GM21515 (cell line): ENCODE results near the gene GSG1.
"Not testable (repeated sequence)": the region's sequence is repeated elsewhere in the genome, so short reads cannot be mapped to it uniquely, and the experiment has no call there.

Experiments used
- ATAC-seq: cut with Tn5 transposase; IDR thresholded peaks from one replicate; pipeline ENCODE4 v1.9.1; 2021; ENCODE audit not compliant: unreplicated experiment

Gene GSG1

DNA sequence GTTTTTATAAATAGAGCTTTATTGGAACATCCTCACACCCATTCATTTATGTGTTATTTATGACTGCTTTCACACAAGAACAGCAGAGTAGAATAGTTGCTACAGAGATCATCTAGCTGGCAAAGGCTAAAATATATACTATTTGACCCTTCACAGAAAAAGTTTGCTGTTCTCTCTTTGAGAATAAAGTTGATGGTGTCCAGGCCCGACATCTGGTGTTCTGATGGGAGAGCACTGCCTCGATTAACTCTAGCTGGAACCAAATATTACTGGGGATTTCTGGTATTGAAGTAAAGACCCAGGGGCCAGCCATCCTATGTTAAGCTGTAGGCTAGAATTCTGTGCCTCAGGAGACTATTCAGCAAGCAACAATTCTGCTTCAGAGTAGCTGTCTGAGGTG, 37.5 kb downstream of the GSG1 start:
- no peak for ATAC-seq

DNA sequence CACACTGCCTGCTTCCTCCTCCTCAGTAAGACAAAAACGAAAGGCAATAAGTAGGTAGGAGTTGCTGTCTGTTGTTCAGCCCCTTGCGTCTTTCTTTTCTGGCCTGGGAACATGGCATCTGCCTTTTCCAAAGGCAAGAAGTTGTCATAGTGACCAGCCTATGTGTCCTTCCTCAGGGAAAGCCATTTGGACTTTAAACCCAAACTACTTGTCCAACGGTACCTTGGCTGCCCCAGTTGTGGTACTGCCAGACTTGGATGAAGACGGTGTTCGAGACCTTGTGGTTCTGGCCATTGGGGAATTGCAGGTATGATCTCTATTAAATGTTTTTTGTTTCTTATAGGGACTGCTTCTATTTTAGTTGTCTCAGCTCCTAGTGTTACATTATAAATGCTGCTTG, 40.8 kb downstream of the GSG1 start:
- ATAC-seq, result no peak

DNA sequence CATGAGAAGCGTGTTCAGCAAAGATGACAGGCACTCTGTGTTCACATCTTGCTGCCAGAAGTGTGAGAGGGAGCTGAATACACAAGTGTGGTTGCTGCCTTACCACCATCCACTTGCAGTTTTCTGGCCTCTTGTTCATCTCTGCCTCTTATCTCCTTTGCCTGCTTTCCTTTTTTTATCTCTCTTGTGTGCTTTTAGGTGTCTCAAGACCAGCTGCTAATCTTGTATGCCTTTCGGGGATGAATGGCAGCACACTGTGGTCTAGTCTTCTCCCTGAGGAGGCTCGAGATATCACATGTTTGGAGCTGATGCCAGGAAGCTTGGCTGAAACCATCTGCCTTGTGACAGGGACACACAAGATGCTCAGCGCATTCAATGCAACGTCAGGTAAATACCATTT, 42.1 kb downstream of the GSG1 start:
- ATAC-seq, result no peak

DNA sequence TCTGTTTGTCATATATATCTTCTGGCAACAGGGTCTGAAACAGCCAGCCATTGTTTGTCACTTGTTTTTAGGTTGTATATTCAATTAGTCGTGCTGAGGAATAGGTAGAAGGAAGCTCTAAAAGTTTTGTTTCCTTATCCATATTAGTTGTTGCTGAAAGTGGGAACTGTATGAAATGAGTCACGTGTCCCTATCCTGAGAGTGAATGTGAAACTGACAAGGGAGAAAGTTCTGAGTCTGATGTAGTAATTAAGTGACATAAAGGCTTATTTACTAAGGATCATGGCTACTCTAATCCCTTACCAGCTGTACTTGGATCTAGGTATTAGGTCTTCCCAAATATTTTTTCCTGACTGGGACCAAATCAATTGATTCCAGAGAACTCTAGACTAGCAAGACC, 42.9 kb downstream of the GSG1 start:
- ATAC-seq, result no peak

DNA sequence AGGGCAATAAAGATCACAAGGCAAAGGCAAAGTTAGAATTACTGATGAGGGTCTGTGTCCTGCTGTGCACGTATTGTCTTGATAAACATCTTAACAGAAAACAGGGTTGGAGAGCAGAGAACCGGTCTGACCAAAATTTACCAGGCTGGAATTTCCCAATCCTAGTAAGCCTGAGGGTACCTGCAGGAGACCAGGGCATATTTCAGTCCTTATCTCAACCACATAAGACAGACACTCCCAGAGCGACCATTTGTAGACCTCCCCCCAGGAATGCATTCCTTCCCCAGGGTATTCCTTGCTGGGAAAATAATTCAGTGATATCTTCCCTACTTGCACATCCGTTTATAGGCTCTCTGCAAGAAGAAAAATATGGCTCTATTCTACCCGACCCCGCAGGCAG, 49.9 kb downstream of the GSG1 start:
- not testable (repeated sequence) for ATAC-seq

DNA sequence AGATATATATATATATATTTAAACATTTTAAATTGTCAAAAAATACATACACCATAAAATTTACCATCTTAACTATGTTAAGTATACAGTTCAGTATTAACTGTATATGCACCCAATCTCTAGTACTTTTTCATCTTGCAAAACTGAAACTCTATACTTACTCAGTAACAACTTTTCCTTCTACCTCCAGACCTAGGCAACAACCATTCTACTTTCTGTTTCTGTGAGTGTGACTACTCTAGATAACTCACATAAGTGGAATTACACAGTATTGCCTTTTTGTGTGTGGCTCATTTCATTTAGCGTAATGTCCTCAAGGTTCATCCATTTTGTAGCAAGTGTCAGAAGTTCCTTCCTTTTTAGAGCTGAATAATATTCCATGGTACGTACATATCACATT, 51.0 kb downstream of the GSG1 start:
- no peak for ATAC-seq

DNA sequence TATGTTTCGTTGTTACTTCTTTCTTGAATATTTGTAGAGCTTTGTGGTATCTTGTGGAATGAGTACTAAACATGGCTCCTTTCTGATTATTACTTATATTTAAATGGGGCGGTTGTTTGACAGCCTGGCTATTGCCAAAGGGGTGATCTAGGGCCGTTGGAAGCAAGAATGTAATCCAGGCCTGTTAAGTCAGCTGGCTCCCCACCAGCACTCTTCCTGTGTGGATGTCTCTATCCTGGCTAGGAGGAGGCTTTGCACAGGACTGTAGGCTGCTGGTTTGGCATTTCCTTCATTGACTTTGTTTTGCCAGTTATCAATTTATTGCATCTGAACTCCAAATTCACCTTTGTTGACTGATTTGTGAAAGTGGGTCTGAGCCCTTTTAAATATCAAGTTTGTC, 53.7 kb downstream of the GSG1 start:
- no peak for ATAC-seq

DNA sequence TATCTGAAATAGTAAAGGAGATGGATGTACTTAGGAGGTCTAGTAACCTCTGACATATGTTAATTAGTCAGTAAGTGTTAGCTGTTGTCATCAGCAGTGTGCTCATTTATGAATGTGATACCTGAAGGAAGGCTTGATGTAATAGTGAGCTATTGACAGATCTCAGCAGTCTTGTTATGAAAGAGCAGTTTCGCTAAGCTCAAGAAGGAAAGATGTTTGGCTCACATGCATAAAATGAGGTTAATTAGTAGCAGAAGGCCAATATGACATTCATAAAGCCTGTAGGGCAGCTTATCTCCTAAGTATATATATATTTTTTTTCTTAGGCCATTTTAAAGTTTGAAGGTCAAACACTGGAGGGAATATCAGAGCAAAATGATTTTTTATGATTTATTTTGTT, 56.5 kb downstream of the GSG1 start:
- no peak for ATAC-seq

DNA sequence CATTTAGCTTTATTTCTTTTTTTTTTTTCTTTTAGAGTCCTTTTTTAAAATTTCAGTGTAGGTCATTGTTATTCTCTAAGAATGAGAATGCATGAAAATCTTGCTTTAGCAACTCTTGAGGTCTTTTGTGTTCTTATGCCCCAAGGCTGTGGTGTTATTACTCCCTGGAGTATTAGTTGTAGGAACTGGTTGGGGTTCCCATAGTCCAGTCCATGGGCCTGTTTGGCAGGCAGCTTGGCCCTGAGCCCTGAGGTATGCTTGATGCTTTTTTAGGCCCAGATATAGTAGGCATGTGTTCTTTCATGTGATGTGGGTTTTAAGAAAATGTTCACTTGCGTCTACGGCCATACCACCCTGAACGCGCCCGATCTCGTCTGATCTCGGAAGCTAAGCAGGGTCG, 57.7 kb downstream of the GSG1 start:
- ATAC-seq, result no peak

DNA sequence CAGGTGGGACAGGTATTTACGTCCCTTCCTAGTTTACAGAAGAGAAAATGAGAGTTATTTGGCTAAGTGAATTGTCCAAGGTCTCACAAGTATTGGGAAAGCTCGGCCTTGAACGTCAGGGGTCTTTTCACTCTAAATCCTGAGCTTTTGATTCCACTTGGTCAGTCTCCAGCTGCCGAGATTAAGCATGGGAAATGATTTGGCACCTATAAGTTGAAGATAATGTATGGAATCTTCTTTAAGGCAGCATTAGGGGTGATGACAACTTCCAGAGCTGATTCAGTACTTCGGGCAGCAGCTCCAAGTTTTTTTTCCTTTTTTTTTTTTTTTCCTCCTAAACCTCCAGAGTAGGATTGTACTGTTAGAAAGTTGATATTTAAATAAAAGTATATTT, 58.6 kb downstream of the GSG1 start:
- no peak for ATAC-seq

DNA sequence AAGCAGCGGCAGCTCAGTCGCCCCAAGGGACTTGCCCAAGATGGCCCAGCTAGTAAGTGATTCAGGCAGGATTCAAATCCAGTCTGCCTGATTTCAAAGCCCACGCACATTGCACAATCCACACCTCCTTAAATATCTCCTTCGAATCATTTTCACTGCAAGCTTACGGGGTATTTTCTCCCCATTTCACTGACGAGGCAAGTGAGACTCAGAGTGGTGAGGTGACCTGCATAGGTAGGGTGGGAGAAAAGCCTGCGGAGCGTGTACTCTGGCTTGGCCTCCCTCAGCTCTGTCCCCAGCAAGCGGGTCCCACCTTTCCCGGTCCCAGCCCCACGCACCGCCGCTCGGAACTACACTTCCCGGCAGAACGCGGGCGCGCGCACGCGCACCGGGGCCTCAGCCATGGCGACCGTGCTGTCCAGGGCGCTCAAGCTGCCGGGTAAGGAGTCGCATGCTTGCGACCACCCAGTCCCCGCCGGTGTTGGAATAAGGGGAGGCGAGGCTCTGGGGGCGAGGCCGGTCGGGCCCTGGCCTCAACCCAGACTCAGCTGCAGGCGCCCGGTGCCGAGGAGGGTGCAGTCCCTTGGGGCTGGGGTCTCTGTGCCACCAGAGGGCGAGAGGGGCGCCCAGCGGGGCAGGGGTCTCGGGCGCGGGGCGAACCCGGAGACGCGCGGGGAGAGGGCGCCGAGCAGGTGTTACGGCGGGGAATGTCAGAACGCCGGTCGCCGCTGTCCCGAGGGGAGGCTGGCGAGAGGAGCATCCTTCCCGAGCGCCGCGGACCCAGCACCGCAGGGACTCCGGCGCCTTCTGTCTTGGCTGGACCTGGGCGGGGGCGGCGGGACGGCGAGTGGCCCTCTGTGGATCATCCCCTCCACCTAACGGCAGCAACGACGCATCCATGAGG, 59.2 kb downstream of the GSG1 start, which contains the start of gene FAM234B:
FAM234B (plus strand) TSS at position 380 of the 904 bp plus-strand sequence; CDS start at position 403, 23 bp downstream.
- peak; percentile 81 for ATAC-seq

DNA sequence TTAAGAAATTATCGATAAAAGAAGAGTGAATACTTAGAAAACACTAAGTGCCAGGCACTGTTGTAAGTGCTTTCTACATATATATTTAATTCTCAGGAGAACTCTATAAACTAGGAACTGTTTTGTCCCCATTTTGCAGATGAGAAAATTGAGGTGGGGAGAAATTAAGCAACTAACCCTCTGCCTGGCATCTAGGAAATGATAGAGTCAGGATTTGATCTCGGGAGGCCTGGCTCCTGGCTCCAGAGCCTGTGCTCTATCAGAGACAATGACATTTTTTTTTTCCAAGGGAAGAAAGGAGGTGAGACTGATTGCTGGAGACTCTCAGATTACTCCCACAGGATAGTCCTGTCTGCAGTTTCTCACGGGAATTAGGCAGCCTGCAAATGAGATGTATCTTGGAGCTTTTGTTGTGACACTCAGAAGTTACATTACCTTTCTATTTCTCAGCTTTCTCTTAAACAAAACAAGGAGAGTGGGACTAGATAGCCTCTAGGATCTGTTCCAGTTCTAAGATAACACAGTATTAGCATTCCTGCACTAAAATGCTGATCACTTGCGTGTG, 60.7 kb downstream of the GSG1 start:
- ATAC-seq, result no peak

DNA sequence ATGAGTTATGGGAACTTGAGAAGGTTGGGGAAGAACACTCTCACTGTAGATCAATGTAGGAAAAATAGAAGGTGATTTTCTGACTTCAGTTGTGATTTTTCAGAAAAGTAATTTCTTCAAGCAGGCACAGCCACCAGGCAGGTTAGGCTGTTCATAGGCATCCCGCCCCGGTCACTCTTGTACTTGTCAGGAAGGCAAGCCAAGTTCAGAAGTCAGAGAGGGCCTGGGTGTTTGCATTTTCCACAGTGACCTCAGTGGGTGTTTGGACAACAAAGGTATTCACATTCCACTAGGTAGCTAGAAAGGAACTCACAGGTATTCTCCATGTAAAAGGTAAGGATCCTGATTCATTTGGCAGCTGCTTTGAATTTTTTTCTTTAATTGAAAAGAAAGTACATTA, 62.2 kb downstream of the GSG1 start:
- no peak for ATAC-seq

DNA sequence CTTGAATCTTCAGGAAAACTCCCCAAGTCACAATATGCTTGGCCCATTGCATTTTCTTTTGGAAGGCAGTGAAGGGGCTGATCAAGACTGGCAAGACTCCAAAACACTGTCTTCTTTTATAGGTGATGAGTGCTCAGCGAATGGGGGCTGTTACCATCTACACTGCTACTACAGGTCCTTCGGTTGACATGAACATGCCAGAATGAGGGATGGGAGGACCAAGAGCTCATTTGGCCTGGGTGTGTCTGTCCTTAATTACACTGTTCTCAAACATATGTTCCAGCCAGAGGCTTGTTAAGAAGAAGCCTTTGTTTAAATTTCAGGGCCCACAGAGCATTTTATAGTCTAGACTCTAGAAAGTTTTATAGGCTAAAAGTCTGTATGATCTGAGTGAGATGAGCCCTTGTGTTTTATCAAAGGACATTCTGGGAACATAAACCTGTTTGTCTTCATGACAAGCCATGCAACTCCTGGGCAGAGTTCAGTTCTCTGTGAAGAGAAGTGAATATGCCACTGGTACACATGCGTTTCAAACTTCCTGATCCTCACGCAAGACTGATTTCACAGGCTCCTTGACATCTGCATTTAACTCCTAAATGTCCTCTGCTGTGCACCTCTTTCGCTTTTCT, 64.0 kb downstream of the GSG1 start:
- no peak for ATAC-seq

DNA sequence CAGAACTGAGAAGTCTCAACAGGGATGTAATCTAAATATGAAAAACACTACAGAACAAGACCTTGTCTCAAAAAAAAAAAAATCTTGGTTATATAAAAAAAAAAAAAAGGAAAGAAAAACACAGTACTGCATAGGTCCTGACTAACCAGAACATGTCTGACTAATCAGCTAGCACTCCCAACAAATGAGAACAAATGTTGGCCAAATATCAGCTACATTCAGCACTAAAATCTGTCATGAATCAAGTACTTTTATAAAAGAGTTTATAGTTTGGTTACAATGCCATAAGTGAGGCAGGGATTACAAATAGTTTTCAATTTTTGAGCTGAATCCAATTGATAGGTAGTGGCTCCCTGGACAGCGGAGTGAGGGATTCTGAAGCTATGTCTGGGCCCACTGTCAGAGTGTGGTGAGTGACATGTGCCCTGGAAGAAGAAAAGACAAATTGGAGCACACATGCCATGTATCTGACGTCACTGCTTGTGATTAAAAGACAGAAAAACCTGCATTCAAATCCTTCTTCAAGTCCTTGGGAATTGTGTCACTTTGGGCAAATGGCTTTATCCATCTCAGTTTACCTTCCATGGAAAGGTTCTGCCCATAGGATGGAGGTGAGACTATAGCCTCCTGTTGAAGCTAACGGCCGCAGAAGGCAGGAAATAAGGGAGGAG, 64.8 kb downstream of the GSG1 start:
- no peak for ATAC-seq

DNA sequence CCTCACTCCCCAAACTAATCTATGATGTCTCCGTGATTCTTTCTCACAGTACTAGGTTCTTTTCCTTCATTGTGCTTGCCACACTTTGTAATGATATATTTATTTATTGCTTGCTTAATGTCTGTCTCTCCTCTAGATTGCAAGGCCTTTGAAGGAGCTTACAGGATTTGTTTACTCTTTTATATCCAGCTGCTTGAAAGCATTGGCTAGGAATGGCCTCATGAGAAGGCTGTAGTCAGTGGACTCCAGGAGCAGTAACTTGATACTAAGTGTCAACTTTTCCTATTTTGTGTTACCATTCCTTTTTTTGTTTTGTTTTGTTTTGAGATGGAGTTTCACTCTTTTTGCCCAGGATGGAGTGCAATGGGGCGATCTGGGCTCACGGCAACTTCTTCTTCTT, 66.6 kb downstream of the GSG1 start:
- ATAC-seq, result no peak

DNA sequence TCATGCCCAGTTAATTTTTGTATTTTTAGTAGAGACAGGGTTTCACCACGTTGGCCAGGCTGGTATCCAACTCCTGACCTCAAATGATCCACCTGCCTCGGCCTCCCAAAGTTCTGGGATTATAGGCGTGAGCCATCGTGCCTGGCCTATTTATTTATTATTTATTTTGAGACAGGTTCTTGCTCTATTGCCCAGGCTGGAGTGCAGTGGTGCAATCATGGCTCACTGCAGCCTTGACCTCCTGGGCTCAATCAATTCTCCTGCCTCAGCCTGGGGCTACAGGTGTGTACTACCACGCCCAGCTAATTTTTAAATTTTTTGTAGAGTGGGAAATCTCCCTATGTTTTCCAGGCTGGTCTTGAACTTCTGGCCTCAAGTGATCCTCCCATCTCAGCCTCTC, 68.1 kb downstream of the GSG1 start:
- ATAC-seq, result not testable (repeated sequence)
